Measurements from ENCODE around the gene ABT1.
A peak's percentile ranks its signal among the peaks of the same experiment; 100 is the strongest.
"Not testable (repeated sequence)": the region's sequence is repeated elsewhere in the genome, so short reads cannot be mapped to it uniquely, and the experiment has no call there.

Gene ABT1

DNA sequence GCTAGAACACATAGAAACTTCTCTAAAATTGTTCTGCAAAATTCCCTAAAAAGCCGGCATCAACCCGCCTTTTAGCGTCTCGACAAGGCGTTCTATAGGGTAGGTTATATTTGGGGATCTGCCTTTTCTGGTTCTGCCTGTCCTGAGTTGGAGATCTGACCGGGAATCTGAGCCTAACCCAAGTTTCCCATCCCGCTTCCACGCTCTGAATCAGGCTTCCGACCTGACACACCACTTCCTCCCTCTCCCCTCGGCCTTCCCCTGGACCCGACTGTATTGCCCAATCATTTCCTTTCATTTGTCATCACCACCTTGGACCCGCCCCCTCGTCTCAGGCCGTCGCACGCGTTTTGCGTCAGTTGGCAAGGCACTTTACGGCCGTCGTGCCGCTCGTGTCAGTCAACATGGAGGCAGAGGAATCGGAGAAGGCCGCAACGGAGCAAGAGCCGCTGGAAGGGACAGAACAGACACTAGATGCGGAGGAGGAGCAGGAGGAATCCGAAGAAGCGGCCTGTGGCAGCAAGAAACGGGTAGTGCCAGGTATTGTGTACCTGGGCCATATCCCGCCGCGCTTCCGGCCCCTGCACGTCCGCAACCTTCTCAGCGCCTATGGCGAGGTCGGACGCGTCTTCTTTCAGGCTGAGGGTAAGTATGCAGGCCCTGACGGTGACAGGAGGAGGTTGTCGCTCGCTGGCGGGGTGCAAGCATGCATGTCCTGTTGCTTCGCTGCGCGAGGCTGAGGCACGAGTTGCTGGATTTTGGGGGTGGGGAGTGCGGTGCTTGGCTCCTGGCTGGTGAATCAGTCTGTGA, at the start of gene ABT1:
TSS of gene ABT1 (plus strand) at position 375 of the 810 bp plus-strand sequence. CDS start at position 405, 30 bp downstream.
- peak; percentile 99 for DNase-seq

DNA sequence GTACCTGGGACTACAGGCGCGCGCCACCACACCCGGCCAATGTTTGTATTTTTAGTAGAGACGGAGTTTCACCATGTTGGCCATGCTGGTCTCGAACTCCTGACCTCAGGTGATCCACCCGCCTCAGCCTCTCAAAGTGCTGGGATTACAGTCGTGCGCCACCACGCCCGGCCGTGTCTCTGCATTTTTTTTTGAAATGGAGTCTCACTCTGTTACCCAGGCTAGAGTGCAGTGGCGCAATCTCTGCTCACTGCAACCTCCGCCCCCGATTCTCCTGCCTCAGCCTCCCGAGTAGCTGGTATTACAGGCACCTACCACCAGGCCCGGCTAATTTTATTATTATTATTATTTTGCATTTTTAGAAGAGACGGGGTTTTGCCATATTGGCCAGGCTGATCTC, 49.4 kb upstream of the ABT1 start:
- not testable (repeated sequence) for DNase-seq

DNA sequence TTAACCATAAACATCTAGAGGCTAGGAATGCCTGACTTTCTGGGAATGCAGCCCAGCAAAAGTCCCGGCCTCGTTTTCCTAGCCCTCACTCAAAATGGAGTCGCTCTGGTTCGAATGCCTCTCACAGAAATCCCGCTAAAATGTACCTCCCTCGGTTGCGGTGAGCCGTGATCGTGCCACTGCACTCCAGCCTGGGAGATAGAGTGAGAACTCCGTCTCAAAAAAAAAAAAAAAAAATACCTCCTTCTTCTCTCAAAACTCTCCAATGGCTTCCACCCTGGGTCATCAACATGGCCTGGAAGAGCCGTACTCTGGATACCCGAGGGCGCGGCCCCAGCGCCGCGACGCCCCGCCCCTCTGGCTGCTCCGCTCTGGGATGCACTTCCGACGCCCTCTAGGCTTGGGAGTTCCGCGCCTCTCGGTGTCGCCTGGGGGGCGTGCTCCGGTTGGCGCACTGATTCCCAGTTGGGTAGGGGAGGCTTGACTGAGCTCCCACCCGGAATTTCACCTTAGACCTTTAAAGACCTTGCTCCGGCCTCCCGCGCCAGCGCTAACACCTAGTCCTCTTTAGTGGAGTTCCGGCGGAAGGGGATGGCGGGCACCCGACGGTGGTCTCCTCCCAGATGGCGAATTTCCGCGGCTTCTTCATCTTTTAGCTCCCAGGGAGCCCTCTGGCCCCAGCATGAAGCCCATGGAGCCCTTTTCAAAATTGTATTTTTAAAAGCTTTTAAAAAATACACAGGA, 46.3 kb upstream of the ABT1 start:
- peak; percentile 92 for DNase-seq

DNA sequence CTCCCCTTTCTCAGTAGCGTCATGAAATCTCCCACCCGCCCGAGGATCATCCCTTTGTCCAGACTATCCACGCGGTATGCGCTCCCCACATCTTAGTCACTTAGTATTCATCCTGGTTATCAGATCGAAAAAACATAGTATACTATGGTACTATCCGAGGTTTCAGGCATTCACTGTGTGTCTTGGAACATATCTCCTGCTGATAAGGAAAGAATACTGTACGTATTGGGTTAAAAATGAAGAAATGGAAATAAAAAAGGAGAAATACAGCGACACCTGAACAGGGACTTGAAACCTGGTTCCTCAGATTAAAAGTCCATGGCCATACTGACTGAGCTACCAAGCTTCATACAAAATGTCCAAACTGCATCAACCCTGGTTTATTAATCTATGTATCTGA, 44.5 kb upstream of the ABT1 start:
- no peak for DNase-seq

DNA sequence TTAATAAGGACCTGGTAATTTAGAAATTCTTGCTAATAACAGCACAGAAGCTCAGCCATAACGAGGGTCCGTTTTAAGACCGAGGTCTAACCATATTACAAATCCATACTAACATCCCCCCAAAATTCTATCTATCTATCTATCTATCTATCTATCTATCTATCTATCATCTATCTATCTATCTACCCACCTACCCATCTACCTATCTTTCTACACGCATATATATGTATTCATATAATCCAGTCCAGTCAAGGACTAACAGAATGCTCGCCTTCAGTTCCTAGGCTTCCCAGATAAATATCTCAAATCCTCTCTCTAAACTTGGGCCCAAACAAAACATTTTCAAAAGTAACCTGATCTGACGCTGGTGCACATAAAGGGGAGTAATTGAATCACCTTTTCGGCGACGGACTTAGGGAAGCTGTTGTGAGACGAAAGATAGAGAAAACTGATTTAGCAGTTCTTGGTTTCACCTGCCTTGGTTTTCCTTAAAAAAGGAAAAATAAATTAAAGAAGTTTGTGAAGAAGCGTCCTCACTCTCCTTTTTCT, 44.0 kb upstream of the ABT1 start:
- DNase-seq: no peak

DNA sequence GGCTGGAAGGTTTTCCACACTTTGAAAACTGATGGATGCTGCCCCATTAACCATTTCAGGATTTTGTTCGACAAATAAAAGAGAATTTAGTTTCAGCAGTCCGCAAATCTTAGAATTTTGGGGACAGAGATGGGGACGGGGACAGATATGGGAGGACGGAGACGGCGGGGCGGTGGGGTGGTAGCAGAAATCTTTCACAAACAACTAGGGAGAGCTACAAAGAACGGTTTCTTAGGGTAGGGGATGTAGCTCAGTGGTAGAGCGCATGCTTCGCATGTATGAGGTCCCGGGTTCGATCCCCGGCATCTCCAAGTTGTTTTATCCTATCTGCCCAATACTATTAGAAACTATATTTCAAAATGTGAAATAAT, 43.5 kb upstream of the ABT1 start:
- peak; percentile 84 for DNase-seq

DNA sequence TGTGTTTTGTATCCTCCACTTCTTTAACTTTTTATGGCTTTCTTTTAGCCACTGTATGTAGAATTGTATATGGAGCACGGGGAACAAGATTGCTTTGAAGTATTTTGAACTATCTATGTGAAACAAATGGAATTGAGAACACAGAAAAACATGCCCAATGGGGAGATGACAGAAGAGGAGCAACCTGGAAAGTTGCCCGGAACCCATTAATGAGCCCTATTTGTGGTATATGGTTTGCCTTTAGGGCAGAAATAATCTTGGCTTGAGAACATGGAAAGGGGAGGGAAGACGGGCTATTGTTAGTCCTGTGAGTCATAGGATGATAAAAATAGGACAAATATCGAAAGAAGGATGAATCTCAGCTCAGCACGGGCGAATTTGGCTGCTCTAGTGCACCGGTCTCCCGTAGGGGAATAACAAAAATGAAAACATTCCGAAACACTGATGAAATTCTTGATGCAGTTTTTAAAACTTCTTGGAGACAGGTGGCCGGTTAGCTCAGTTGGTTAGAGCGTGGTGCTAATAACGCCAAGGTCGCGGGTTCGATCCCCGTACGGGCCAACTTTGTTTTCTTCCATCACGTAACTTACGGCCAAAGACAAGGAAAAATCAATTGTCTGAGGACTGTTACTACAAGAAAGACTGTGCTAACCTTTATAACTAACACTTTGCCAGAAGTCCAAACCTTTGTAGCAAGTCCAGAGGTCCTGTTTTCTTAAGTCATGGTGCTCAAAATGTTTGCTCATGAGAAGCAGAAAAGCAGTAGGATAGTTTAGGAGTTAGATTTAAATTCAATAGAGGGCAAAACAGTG, 42.9 kb upstream of the ABT1 start:
- DNase-seq: peak; percentile 89

DNA sequence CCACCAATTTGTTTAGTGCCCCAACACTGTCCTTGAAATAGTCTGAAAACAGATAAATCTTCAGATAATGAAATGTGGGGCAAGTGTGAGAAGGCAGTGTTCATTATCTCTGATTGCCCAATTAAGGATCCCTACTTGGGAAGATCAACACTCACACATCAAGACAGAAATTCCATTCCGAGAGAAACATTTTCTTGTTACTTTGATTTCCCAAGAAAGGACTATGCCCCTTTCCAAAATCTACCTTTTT, 42.4 kb upstream of the ABT1 start:
- DNase-seq: no peak

DNA sequence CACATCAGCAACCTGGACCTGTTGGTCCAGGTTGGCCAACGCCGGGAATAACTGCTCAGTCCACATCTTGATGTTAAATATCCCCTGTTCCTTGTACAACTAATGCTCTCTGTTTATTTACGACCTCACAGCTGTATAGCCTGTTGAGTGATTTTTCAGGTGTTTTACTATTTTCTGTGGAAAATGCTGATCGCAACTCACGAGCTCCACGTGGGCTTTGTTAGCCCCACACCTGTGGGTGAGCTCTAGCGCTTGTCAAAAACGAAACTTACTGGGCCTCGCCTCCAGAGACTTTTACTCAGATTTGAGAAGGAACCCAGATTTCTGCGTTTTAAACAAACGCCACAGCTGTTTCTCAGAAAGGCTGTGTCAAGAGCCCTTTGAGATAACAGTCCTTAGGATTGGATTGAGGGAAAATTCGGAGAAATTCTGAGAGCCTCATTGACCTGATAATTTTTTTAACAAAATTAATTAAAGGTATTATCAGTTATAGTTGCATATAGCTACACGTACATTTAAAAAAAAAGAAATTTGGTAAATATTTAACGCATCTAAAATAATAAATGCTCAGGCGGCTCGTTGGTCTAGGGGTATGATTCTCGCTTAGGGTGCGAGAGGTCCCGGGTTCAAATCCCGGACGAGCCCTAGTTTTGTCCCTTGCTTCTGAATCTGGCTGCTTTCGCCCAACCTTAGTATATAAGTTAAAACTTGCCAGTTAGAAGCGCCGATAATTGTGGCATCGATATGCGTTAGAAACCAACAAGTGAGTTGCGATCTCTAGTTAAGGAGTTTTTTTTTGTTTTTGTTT, 41.9 kb upstream of the ABT1 start:
- peak; percentile 83 for DNase-seq

DNA sequence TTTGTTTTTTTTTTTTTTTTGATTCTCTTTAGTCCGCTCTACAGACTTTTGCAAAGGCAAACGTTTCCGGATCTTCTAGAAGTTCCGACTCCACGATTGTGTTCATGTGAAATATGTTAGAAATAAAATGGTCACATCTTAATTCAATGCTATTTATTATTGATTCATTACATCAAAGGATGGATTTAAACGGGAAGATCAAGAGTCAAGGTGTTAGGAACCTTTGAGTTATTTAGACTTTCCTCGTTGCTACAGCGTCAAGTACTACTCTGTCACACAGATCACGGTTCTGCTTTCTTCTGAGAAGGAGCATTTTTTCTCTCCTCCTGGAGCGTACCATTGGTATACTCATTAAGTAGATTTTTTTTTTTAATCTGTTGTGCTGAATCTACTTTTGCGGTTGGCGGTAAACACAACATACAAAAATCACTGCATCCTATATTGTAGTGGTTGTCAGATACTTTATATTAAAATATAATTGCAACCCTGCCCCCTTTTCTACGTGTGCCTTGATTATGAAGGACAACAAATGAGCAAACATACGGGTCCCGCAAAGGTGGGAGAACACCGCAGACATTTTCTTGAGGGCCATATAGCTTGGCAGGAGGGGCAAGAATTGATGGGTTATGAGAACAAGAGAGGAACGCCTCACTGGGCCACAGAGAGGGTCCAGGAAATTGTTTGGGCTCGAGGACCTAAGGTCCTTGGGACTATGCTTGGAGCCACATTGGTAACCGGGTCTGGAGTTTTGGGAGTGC, 41.1 kb upstream of the ABT1 start:
- peak; percentile 75 for DNase-seq

DNA sequence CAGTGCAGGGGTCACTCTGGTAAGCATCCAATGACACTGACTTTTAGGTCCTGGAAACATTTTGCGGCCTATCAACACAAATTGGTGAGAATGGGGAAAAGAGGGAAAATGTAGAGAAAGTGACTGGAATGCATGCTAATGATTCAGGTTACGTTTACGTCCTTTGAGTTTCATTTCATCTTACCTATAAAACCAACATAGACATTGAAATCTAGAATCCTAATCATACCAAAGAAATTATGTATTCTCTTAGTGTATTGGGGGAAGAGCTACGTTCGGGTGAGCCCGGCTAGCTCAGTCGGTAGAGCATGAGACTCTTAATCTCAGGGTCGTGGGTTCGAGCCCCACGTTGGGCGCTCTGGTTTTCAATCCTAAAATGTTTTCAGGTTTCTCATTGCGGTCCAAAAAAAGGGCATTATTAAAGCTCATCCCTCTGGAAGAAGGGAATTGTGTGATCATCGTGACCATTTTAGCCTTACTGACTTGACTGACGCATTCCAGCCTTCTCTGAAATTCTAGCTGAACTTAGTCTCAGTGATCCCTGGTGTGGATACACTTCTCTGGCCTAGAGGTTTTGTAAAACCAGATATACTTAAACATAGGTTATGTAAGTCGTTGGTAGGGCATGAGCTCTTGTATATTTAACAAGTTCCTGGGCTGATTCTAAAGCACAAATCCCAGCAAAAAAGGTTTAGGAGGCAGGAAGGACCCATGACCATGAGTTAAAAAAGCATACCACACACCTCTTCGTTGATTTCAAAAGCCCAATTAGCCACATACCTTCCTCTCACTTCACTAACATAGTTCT, 40.3 kb upstream of the ABT1 start:
- DNase-seq: peak; percentile 88

DNA sequence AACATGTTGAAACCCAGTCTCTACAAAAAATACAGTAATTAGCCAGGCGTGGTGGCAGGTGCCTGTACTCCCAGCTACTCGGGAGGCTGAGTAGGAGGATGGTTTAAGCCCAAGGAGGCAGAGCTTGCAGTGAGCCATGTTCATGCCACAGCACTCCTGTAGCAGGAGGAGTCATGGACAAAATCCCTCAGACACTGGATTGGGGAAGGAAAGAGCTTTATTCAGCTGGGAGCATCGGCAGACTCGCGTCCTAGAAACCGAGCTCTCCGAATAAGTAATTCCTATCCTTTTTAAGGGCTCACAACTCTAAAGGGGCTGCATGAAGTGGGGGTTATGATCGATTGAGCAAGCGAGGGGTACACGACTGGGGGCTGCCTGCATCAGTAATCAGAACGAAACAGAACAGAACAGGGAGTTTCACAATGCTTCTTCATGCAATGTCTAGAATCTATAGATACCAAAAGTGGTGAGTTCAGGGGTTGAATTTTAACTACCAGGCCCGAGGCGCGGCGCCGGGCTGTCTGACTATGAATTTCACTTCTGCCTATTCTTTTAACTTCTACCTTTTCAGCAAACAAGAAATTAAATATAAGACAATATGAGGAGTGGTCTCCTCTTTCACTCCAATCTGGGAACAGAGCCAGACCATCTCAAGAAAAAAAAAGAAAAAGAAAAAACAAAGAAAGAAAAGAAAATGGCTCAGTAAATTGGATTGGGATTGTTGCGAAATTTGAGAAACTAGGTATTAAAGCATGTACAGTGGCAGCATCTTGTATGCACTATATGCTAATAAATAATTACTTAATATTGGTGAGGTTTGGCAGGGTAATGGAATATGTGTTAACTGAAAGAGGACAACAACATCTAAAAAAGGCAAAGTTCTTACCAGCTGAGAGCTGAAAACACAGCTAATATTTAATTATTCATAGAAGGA, 35.0 kb upstream of the ABT1 start:
- DNase-seq: no peak

DNA sequence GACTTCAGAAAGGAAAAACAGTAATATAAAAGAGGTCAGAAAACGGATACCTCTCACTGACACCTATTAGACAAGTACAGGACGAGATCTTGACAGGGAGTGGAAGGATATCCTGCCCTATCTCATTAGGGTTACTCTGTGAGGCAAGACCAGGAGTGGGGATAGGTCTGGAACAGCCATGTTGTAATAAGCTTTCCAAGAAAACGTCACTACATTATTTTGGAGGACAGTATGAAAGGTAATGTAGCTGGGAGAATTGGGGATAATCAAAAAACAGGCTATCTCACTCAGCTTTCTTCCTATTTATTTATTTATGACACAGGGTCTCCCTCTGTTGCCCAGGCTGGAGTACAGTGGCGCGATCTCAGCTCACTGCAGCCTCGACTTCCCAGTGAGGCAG, 33.3 kb upstream of the ABT1 start:
- DNase-seq: no peak

DNA sequence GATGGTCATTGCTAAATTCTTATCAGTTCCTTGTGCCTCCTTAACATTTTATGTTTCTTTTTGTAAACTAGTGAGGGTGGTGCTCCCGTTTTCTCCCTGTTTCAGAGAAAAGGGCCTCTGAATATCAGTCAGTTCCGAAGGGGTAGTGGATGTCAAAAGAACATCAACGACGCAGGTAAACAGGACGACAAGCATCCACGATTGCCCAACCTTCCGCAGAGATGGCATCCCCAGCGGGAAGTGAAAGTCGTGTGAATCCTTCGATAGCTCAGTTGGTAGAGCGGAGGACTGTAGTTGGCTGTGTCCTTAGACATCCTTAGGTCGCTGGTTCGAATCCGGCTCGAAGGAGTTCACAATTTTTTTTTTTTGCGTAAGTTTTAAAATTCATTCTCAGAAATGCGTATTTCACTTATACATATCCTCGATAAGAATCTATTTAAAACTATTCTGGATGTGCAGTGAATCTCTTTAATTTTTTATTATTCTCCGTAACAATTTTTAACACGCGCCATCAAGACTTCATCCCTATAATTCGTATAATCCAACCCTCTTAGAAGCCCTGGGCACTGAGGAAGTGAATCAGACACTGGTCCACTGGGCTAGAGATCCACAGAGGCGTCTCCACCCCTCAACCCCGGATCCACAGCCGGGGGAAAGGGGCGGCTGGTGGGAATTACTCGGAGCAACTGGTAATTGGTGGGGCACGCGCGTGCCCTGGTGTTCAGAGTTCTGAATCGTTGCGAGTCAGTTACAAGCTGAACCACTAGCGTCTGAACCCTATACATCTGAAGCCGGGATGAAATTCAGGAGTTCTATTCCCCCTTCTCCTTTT, 27.9 kb upstream of the ABT1 start:
- DNase-seq: peak; percentile 94

DNA sequence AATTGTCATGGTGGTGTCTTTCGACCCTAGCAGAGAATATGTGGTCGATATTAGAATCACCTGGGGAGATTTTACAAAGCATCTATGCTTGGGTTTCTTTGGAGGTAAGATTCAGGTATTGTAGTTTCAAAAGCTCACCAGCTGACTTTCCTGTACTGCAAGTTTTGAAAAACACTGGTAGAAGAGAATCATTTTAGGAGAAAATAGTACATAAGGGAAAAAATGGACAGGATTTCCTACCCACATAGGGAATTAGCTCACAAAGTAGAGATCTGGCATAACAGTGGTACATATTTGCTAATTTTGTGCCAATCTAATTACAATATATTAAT, 27.4 kb upstream of the ABT1 start:
- DNase-seq: no peak

DNA sequence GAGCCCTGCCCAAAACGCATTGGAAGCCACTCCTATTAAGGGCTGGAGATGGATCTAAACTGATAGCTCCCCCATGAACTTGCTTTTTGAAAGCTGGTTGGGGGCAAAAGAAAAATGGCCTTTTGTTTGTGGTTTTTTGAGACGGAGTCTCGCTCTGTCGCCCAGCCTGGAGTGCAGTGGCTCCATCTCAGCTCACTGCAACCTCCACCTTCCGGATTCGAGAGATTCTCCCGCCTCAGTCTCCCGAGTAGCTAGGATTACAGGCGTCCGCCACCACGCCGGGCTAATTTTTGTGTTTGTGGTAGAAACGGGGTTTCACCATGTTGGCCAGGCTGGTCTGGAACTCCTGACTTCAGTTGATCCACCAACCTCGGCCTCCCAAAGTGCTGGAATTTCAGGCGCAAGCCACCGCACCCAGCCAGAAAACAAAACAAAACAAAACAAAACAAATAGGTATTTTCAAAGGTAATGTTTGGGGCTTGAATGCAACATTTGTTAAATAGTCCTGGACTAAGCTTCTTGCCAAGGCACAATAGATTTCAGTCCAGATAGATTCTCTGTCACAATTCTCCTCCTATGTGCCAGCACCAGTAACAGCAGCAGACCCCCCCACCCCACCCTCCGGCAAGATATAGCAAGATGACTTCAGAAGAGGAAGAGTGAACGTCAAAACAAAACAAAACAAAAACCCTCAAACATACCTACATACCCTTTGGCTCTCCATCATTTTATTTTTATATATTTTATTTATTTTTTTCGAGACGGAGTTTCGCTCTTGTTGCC, 26.5 kb upstream of the ABT1 start:
- DNase-seq: peak; percentile 28

DNA sequence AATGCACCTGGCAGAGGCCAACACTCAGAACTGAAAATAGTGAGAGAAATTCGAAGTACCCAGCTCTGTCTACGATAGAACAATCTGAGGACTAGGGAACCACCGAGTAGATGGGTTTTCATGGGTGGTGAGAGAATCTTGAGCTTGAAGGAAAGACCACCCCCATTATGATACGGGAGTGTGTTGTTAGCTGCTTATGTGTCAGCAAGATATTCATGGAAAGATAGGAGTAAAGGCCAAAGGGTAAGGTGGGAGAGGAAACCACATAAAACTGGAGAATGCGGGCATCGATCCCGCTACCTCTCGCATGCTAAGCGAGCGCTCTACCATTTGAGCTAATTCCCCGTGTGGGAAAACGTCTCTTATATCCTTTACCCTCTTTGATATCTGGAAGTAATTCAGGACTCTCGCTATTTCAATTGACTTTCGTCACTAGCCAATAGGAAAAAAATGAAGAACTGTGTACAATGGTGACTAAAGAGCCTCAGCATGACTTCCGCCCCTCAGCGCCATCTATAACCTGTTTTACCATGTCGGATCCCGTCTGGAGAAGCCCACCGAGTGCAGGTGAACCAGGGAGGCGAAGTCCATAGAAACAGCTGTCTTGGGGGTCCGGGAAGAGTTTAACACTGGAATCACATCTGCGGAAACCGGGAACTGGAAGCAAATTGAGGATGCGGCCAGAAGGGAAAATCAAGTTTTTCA, 25.0 kb upstream of the ABT1 start:
- DNase-seq: peak; percentile 96
